HG02970 (cell line): Measurements from ENCODE around the gene FAM161B.
"Not testable (repeated sequence)": the region's sequence is repeated elsewhere in the genome, so short reads cannot be mapped to it uniquely, and the experiment has no call there.

Experiments
- ATAC-seq: cut with Tn5 transposase; IDR thresholded peaks from one replicate; pipeline ENCODE4 v1.9.1; 2021; ENCODE audit warnings: mild to moderate bottlenecking, moderate library complexity, moderate number of reproducible peaks; ENCODE audit not compliant: unreplicated experiment, low FRiP score

FAM161B gene

GRCh38 chr14:73949752-73950734 lies at the start of gene FAM161B, which contains the start of gene COQ6:
Gene FAM161B, minus strand, starts transcription at chr14:73950094. Its CDS starts 68 bp downstream, at chr14:73950026.
Gene COQ6, plus strand, starts transcription at chr14:73950302. Its CDS starts 31 bp downstream, at chr14:73950333.
- peak; percentile 87 for ATAC-seq

GRCh38 chr14:73998726-73999125 lies 48.8 kb upstream of the FAM161B start:
- ATAC-seq, result no peak

- ATAC-seq, result no peak
These were observed 48.1 kb upstream of the FAM161B start for GRCh38 chr14:73997944-73998447.

GRCh38 chr14:73997108-73997943 lies 47.4 kb upstream of the FAM161B start:
- no peak for ATAC-seq

- no peak for ATAC-seq
These were observed 46.8 kb upstream of the FAM161B start for GRCh38 chr14:73996731-73997107.

- ATAC-seq, result no peak
These were observed 46.1 kb upstream of the FAM161B start for GRCh38 chr14:73995977-73996378.

- not testable (repeated sequence) for ATAC-seq
These were observed 45.0 kb upstream of the FAM161B start for GRCh38 chr14:73994926-73995325.

- no peak for ATAC-seq
These were observed 41.2 kb upstream of the FAM161B start for GRCh38 chr14:73991092-73991491.

- not testable (repeated sequence) for ATAC-seq
These were observed 38.8 kb upstream of the FAM161B start for GRCh38 chr14:73988656-73989055.

GRCh38 chr14:73988065-73988464 lies 38.2 kb upstream of the FAM161B start:
- ATAC-seq, result no peak

GRCh38 chr14:73977896-73978295 lies 28.0 kb upstream of the FAM161B start:
- no peak for ATAC-seq

GRCh38 chr14:73976125-73976524 lies 26.2 kb upstream of the FAM161B start:
- ATAC-seq, result no peak

GRCh38 chr14:73973497-73973896 lies 23.6 kb upstream of the FAM161B start:
- no peak for ATAC-seq

- no peak for ATAC-seq
These were observed 19.0 kb upstream of the FAM161B start for GRCh38 chr14:73968885-73969284.

GRCh38 chr14:73965216-73965615 lies 15.3 kb upstream of the FAM161B start:
- no peak for ATAC-seq

GRCh38 chr14:73961192-73961591 lies 11.3 kb upstream of the FAM161B start:
- no peak for ATAC-seq

GRCh38 chr14:73958591-73958990 lies 8.7 kb upstream of the FAM161B start:
- no peak for ATAC-seq

GRCh38 chr14:73955674-73956073 lies 5.8 kb upstream of the FAM161B start:
- no peak for ATAC-seq

- ATAC-seq, result no peak
These were observed 3.8 kb upstream of the FAM161B start for GRCh38 chr14:73953731-73954130.

- no peak for ATAC-seq
These were observed 4.7 kb downstream of the FAM161B start for GRCh38 chr14:73945159-73945670.
